Smooth muscle cell (in vitro differentiated cells): ENCODE results near the gene PRKAG2. TPM values are rescaled to one million over a fixed set of nuclear protein-coding genes. Genes with fewer than 3 reads are reported as not detected.

Experiments used
- DNase-seq: peaks from one replicate; lab custom pipeline; 2025; ENCODE audit not compliant: unreplicated experiment; lab: John Stamatoyannopoulos, UW
- H2AFZ ChIP-seq: fragments of 200-600 bp; sonication (generic); 2 replicates; pipeline ENCODE4 v1.6.0; 2016; ENCODE audit warnings: antibody characterized with exemption, low read depth, mild to moderate bottlenecking
- H3F3A ChIP-seq: fragments of 200-600 bp; sonication (generic); 2 replicates; pipeline ENCODE4 v1.6.0; 2017; ENCODE audit warnings: antibody characterized with exemption, low read depth
- H3K27ac ChIP-seq: fragments of 200-600 bp; sonication (generic); 2 replicates; pipeline ENCODE4 v1.5.1; 2016; ENCODE audit warnings: low read depth, mild to moderate bottlenecking
- H3K27me3 ChIP-seq: fragments of 200-600 bp; sonication (generic); 2 replicates; pipeline ENCODE4 v1.6.1; 2016; ENCODE audit warnings: low read depth, mild to moderate bottlenecking
- H3K36me3 ChIP-seq: fragments of 200-600 bp; sonication (generic); 2 replicates; pipeline ENCODE4 v1.5.1; 2016; ENCODE audit warnings: low read depth
- H3K4me1 ChIP-seq: fragments of 200-600 bp; sonication (generic); 2 replicates; pipeline ENCODE4 v1.5.1; 2016; ENCODE audit warnings: low read depth
- H3K4me2 ChIP-seq: fragments of 200-600 bp; sonication (generic); 2 replicates; pipeline ENCODE4 v1.6.0; 2016; ENCODE audit warnings: mild to moderate bottlenecking
- H3K4me3 ChIP-seq: fragments of 200-600 bp; sonication (generic); 2 replicates; pipeline ENCODE4 v1.5.1; 2016; ENCODE audit warnings: mild to moderate bottlenecking
- H3K79me2 ChIP-seq: fragments of 200-600 bp; sonication (generic); 2 replicates; pipeline ENCODE4 v1.6.0; 2016; ENCODE audit warnings: low read depth, mild to moderate bottlenecking
- H3K9ac ChIP-seq: fragments of 200-600 bp; sonication (generic); 2 replicates; pipeline ENCODE4 v1.6.0; 2016; ENCODE audit warnings: low read depth
- H3K9me3 ChIP-seq: fragments of 200-600 bp; sonication (generic); replicated peaks from 2 replicates; pipeline ENCODE4 v1.5.1; 2016; ENCODE audit warnings: low read depth
- H4K20me1 ChIP-seq: fragments of 200-600 bp; sonication (generic); 2 replicates; pipeline ENCODE4 v1.6.0; 2016; ENCODE audit warnings: low read depth
- WGBS: methylation state at CpG from one replicate; pipeline ENCODE4 v1.1.7; 2016; ENCODE audit warnings: low lambda C conversion rate; 5-methylcytosine and 5-hydroxymethylcytosine counted together
- polyA plus RNA-seq: library from polyadenylated mRNA; unstranded; fragments of >200 nt; fragmentation: Nextera tagmentation; extraction: Ambion mirVana; gene quantifications from 2 replicates; pipeline ENCODE4 v1.2.1, GENCODE V29; 2016
- total RNA-seq: library from RNA; depleted of rRNA; stranded (reverse); fragments of >200 nt; gene quantifications from 2 replicates; pipeline ENCODE4 v1.2.3, GENCODE V29; 2014
- TF ChIP-seq, protein P1 (sequence below): fragments of 200-600 bp; sonication (generic); IDR thresholded peaks from 2 replicates; pipeline ENCODE4 v1.5.1; 2017; ENCODE audit warnings: borderline replicate concordance, mild to moderate bottlenecking, antibody characterized with exemption; ENCODE audit not compliant: insufficient read depth, poor library complexity, severe bottlenecking

PRKAG2 gene
- total and polyA plus RNA-seq, 2 experiments from 2014 or later = 3.5 to 3.9 TPM

GRCh38 chr7:151660141-151660540 is 216.8 kb downstream of the PRKAG2 start:
- Histone ChIP-seq H2AFZ (no peak overlapping the region), H3K9me3 (no peaks in the 10 kb centered on the region), H3K27me3 (no peaks in the 10 kb centered on the region), H3F3A (no peaks in the 10 kb centered on the region), H3K9ac (no peak overlapping the region), H4K20me1 (no peaks in the 10 kb centered on the region), H3K4me3 (no peak overlapping the region), H3K4me1 (peaks cover 8% of the 10 kb centered on the region), H3K4me2 (no peak overlapping the region), H3K79me2 (no peaks in the 10 kb centered on the region), H3K36me3 (no peaks in the 10 kb centered on the region), H3K27ac (no peak overlapping the region)
- TF ChIP-seq, protein P1, sequence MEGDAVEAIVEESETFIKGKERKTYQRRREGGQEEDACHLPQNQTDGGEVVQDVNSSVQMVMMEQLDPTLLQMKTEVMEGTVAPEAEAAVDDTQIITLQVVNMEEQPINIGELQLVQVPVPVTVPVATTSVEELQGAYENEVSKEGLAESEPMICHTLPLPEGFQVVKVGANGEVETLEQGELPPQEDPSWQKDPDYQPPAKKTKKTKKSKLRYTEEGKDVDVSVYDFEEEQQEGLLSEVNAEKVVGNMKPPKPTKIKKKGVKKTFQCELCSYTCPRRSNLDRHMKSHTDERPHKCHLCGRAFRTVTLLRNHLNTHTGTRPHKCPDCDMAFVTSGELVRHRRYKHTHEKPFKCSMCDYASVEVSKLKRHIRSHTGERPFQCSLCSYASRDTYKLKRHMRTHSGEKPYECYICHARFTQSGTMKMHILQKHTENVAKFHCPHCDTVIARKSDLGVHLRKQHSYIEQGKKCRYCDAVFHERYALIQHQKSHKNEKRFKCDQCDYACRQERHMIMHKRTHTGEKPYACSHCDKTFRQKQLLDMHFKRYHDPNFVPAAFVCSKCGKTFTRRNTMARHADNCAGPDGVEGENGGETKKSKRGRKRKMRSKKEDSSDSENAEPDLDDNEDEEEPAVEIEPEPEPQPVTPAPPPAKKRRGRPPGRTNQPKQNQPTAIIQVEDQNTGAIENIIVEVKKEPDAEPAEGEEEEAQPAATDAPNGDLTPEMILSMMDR = no peak
- WGBS = 70% methylated on average over 5 of the region's 5 CpGs
- DNase-seq = no peak

DNA sequence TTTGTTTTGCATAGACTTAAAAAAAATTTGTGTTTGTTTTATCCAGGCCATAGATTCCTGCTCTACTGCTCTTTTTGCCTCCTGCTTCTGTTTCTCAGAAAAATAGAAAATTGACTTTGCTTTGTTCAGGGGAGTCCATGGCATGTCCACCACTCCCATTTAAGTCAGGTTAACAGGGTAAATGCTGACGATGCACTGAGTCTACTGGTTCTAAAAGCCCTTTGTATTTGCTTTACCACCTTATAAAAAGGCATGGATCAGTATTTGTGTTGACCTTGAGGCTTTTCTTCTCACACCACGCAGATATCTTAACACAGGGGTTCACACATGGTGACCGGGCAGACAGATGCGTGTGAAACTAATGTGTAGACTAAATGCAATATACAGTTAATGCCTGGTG is 217.7 kb downstream of the PRKAG2 start:
- Histone ChIP-seq H3K9ac (no peak overlapping the region), H3K27ac (peak overlapping the region; percentile 16), H3K9me3 (no peaks in the 10 kb centered on the region), H3F3A (no peaks in the 10 kb centered on the region), H3K4me1 (peaks cover 8% of the 10 kb centered on the region), H3K36me3 (no peaks in the 10 kb centered on the region), H3K27me3 (no peaks in the 10 kb centered on the region), H3K79me2 (no peaks in the 10 kb centered on the region), H4K20me1 (no peaks in the 10 kb centered on the region), H3K4me3 (no peak overlapping the region), H2AFZ (no peak overlapping the region), H3K4me2 (no peak overlapping the region)
- 55% methylated on average over 4 of the region's 4 CpGs for WGBS
- DNase-seq = no peak
- TF ChIP-seq, protein P1 = no peak

DNA sequence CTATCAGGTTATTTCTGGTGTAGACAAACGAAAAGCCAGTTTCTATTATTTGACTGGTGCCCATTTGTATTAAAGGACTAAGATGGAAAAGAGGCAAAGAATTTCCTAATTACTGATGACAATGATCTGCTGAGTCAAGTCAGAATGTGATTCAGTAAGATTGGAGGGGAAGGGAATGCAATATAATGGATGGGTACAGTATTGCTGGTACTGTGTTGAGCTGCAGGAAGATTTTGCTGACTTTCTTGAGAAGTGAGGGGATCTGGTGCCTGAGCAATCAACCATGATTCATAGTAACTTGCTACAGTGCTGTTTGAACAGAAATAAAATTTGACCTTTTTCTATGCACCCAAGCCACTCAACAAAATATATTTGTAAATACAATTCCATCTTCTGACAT is 218.1 kb downstream of the PRKAG2 start:
- Histone ChIP-seq H3K9me3 (no peaks in the 10 kb centered on the region), H3K79me2 (no peaks in the 10 kb centered on the region), H4K20me1 (no peaks in the 10 kb centered on the region), H3K4me3 (no peak overlapping the region), H3K4me2 (no peak overlapping the region), H3K36me3 (no peaks in the 10 kb centered on the region), H3K27ac (peak overlapping the region; percentile 16), H3K27me3 (no peaks in the 10 kb centered on the region), H3K9ac (no peak overlapping the region), H3F3A (no peaks in the 10 kb centered on the region), H3K4me1 (peaks cover 8% of the 10 kb centered on the region), H2AFZ (no peak overlapping the region)
- 98% methylated on average over 1 of the region's 1 CpG for WGBS
- TF ChIP-seq, protein P1 = no peak
- DNase-seq = no peak

GRCh38 chr7:151657173-151657572 is 219.7 kb downstream of the PRKAG2 start:
- no peaks in the 10 kb centered on the region for H3K36me3 ChIP-seq
- DNase-seq = no peak
- no peaks in the 10 kb centered on the region for H3F3A ChIP-seq
- no peaks in the 10 kb centered on the region for H3K27me3 ChIP-seq
- H3K9ac ChIP-seq = no peak overlapping the region
- H4K20me1 ChIP-seq = no peaks in the 10 kb centered on the region
- H3K9me3 ChIP-seq = no peaks in the 10 kb centered on the region
- no peak overlapping the region for H3K4me2 ChIP-seq
- no peaks in the 10 kb centered on the region for H3K79me2 ChIP-seq
- TF ChIP-seq, protein P1 = no peak
- H3K4me1 ChIP-seq = peaks cover 8% of the 10 kb centered on the region
- no peak overlapping the region for H3K27ac ChIP-seq
- H3K4me3 ChIP-seq = no peak overlapping the region
- WGBS = 81% methylated on average over 3 of the region's 3 CpGs
- no peak overlapping the region for H2AFZ ChIP-seq
